Measurements from ENCODE around the gene HOXC6. TPM values are rescaled to one million over a fixed set of nuclear protein-coding genes. Genes with fewer than 3 reads are reported as not detected.

Gene HOXC6
- total RNA-seq, 1 donor from 2014 or later = not detected

- DNase-seq (ENCODE audit: low read depth) (no peak), FAIRE-seq (no peak)
- TF ChIP-seq CTCF (IDR thresholded peaks at IDR 0.05; ENCODE audit: insufficient read depth, low read length, severe bottlenecking) = no peak
- H3K36me3 ChIP-seq (ENCODE audit: control insufficient read depth, insufficient read depth, low read length) = no peaks in the 10 kb centered on the region
- peaks cover 75% of the 10 kb centered on the region for H3K27me3 ChIP-seq (ENCODE audit: control insufficient read depth, insufficient read depth, low read length)
- no peak overlapping the region for H3K4me3 ChIP-seq (ENCODE audit: low read depth, low read length)
Observed at GRCh38 chr12:54025499-54026405, 2.5 kb upstream of the HOXC6 start.

GRCh38 chr12:54026640-54027441 is 1.4 kb upstream of the HOXC6 start:
- no peaks in the 10 kb centered on the region for H3K36me3 ChIP-seq (ENCODE audit: control insufficient read depth, insufficient read depth, low read length)
- no peak for DNase-seq (ENCODE audit: low read depth)
- H3K4me3 ChIP-seq (ENCODE audit: low read depth, low read length) = no peak overlapping the region
- peaks cover 77% of the 10 kb centered on the region for H3K27me3 ChIP-seq (ENCODE audit: control insufficient read depth, insufficient read depth, low read length)
- TF ChIP-seq CTCF (IDR thresholded peaks at IDR 0.05; ENCODE audit: insufficient read depth, low read length, severe bottlenecking) = no peak
- FAIRE-seq = no peak

DNA sequence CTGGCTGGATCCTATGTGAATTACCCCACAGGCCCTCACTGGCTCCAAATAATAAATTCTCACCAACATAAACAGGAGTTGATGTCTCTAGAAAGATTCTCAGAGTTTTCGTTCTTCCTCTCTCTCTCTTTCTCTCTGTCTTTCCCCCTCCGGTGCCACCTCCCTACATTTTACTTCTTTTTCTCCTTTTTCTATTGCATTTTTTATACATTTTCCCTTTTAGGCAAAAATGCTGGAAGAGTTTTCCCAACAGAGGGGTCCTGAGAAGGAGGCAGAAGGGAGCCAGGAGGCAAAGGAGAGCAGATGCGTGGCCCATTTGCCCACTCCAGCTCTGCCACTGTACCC is 826 bp upstream of the HOXC6 start:
- DNase-seq (ENCODE audit: low read depth) (no peak), FAIRE-seq (no peak)
- Histone ChIP-seq H3K36me3 (ENCODE audit: control insufficient read depth, insufficient read depth, low read length) (no peaks in the 10 kb centered on the region), H3K27me3 (ENCODE audit: control insufficient read depth, insufficient read depth, low read length) (peaks cover 79% of the 10 kb centered on the region), H3K4me3 (ENCODE audit: low read depth, low read length) (no peak overlapping the region)
- no peak for TF ChIP-seq CTCF (IDR thresholded peaks at IDR 0.05; ENCODE audit: insufficient read depth, low read length, severe bottlenecking)

DNA sequence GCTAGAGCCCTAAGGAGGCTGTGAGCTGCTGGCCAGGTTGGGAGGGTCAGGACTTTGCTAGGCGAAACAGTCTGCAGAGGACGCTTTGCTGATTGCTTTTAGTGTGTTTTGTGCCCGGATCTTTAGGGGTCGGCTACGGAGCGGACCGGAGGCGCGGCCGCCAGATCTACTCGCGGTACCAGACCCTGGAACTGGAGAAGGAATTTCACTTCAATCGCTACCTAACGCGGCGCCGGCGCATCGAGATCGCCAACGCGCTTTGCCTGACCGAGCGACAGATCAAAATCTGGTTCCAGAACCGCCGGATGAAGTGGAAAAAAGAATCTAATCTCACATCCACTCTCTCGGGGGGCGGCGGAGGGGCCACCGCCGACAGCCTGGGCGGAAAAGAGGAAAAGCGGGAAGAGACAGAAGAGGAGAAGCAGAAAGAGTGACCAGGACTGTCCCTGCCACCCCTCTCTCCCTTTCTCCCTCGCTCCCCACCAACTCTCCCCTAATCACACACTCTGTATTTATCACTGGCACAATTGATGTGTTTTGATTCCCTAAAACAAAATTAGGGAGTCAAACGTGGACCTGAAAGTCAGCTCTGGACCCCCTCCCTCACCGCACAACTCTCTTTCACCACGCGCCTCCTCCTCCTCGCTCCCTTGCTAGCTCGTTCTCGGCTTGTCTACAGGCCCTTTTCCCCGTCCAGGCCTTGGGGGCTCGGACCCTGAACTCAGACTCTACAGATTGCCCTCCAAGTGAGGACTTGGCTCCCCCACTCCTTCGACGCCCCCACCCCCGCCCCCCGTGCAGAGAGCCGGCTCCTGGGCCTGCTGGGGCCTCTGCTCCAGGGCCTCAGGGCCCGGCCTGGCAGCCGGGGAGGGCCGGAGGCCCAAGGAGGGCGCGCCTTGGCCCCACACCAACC is 1.5 kb downstream of the HOXC6 start:
- Histone ChIP-seq H3K36me3 (ENCODE audit: control insufficient read depth, insufficient read depth, low read length) (no peaks in the 10 kb centered on the region), H3K27me3 (ENCODE audit: control insufficient read depth, insufficient read depth, low read length) (peaks cover 79% of the 10 kb centered on the region), H3K4me3 (ENCODE audit: low read depth, low read length) (no peak overlapping the region)
- DNase-seq (ENCODE audit: low read depth) (no peak), FAIRE-seq (no peak)
- TF ChIP-seq CTCF (IDR thresholded peaks at IDR 0.05; ENCODE audit: insufficient read depth, low read length, severe bottlenecking) = no peak

GRCh38 chr12:54030442-54030801 is 2.2 kb downstream of the HOXC6 start:
- DNase-seq (ENCODE audit: low read depth) (no peak), FAIRE-seq (no peak)
- Histone ChIP-seq H3K4me3 (ENCODE audit: low read depth, low read length) (no peak overlapping the region), H3K27me3 (ENCODE audit: control insufficient read depth, insufficient read depth, low read length) (peaks cover 80% of the 10 kb centered on the region), H3K36me3 (ENCODE audit: control insufficient read depth, insufficient read depth, low read length) (no peaks in the 10 kb centered on the region)
- TF ChIP-seq CTCF (IDR thresholded peaks at IDR 0.05; ENCODE audit: insufficient read depth, low read length, severe bottlenecking) = no peak
